ENCODE results near the gene MAPT.

The MAPT gene

DNA sequence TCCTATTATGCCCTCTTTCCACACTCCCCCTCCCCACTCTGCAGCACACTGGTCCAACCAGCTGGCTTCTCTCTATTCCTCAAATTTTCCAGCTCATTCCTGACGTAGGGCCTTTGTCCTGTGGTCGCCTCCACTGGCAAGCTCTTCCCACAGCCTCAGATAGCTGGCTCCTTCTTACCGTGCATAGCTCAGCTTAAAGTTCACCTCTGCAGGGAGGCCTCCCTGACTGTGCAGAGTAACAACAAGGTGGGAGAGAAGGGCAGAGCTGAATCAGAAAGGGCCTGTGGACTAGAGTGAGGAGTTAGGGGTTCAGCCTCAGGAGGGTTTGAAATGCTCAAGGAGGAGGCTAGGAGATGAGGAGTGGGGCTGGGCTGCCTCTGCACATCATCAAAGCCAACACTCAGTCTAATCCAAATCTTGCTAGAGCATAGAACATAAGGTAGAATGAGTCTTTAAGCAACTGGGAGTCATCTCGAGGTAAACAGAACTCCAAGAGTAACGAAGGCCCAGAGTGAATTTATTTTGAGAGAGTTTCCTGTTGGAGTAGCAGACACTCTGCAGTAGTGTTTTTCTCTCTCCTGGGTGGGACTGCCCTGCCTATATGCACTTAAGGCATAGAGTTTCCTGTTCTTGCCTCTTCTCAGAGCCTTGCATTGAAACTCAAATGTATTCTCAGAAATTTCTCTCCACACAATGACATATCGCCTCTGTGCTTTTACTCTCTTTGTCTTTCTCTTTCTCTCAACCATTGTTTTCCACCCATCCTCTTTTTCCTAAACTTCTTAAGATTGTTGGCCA lies 30.3 kb upstream of the MAPT start:
- no peak for DNase-seq

DNA sequence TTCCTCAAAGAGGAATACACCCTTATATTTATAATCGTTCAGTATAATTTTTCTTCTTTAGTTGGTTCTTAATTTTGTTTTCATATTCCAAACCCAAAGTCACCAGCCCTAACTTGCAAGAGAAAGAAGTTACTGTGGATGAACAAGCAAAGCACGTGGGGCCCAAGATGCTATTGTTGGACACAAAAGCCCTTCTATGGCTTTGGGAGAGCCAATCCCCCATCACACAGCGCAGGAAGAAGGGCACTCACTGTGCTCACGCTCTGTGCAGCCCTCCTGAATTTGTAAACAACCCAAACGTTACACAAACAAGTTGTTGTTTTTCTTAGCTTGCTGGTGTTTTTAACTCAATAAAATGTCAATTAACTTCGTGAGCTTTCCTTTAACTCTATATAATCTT lies 27.2 kb upstream of the MAPT start:
- DNase-seq: no peak

DNA sequence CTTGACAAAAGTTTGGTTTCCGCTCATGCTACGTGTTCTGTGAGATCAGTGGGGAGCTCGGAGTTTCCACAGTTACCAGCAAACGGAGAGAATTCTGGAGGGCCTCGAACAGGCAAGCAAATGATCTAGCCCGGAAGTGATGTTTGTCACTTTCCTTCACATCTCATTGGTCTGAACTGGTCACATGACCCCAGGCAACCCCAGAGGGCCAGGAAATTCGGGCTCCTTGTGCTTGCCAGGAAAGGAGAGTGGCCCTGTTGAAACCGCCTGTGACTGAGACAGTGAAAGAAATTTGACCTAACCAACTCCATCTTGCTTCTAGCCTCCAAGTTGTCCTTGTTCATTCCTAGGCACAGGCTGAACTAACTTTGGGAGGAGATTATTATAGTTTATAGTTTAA lies 26.7 kb upstream of the MAPT start:
- no peak for DNase-seq

DNA sequence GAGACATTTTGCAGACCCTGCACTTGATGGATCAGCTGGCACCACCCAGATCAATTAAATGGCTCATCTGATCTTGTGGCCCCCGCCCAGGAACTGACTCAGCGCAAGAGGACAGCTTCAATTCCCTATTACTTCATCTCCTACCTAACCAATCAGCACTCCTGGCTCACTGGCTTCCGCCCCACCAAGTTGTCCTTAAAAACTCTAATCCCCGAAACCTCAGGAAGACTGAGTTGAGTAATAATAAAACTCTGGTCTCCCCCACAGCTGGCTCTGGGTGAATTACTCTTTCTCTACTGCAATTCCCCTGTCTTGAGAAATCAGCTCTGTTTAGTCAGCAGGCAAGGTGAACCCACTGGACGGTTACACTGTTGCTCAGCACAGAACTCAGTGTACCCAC lies 26.1 kb upstream of the MAPT start:
- no peak for DNase-seq

DNA sequence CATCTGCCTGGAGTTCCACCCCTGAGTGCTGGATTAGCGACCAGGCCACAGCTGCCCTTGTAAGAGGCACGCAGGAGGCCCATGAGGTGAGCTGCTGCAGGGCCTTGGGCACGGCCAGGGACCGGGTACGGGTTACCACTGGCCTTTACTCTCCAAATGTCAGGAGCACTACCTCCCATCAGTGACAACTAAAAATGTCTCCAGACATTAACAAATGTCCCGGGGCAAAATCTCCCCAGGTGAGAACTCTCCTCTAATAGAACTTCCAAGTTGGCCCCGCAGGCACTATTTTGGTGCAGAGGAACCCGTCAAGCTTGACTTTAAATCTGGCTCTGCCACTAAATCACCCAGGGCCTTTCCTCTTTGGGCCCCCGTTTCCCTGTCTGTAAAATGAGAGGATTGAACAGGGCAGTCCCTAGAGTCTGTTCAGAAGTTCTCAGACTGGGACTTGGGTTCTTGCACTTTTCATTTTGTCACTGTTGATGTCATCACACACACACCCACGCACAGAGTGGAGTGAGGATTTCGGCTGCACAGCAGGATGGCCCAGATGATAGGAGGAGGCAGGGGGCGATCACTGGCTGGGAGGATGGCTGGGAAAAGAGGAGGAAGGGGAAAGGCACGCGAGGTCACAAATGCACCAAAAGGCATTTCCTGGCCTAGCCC lies 24.5 kb upstream of the MAPT start:
- no peak for DNase-seq

DNA sequence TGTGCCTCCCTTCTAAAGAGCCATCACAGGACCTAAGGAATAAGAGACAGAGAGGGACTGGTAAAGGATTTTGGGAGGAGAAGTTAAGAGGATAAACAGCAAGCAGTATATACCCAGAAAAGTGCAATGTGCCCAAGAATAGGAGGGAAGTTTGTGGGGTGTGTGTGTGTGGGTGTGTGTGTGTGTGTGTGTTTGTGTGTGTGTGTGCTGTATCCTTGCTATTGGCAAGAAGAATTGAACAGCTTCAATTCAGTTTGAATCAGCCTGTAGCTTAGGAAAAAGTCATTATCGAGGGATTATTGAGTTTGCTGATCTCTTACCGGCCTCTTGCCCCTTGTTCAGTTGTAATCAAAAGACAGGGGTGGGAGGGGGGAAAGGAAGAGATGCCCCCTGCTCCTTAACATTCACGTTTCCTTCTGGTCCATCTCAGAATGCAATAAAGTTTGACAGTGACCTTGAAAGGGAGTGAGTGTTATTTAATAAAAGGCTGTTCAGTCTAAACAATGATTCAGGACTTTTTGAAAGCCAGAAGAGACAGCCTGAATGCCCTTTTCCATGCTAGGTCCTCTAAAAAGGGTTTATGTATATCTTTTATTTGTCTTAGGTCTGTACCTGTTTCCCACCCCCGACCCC lies 23.9 kb upstream of the MAPT start:
- no peak for DNase-seq

DNA sequence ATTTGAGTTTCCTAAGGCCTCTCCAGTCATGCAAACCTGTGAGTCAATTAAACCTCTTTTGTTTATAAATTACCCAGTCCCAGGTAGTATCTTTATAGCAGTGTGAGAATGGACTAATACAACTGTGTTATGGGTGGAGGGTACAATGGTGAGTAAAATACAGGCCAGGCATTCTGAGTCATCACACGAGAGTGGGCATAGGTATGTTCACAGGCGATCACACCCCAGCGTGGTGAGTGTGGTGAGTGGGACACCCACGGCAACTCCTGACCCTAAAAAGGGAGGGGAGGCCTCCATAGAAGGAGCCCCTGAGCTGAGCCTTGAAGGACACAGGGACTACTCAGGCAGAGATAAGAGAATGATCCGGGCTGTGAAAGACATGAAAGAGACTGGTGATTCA lies 22.6 kb upstream of the MAPT start:
- no peak for DNase-seq

DNA sequence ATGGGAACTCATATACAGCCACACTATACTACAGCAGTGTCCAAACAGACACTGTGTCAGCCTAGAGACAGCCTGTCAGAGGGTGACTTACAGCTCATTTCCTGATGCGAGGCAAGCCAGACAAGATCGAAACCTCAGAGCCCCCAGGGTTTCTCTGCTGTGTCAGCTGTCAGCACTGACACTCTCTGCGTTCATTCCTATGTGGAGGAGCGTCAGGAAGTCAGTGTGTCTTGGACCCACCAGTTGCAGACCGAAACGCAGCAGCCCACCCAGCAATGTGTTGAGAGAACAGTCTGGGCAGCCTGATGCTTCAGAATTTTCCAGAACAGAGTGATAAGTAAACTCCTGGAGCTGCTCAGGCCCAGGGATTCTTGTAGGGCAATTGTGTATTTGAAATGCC lies 20.6 kb upstream of the MAPT start:
- peak; percentile 11 for DNase-seq

DNA sequence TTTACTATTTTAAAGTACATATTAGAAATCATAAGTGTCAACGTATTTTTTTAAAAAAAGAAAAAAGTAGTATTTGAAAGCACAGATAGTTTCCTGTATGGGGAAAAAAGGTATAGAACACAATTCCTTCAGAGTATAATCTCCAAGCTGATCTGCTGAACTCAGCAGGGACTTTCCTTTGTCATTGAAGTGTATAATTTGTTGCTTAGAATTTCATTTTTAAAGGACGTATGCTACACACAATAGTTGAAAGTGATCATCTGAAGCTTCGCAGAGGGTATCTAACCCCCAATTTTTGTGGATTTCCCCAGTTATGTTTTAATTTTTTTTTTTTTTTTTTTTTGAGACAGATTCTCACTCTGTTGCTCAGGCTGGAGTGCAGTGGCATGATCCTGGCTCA lies 20.2 kb upstream of the MAPT start:
- DNase-seq: no peak

DNA sequence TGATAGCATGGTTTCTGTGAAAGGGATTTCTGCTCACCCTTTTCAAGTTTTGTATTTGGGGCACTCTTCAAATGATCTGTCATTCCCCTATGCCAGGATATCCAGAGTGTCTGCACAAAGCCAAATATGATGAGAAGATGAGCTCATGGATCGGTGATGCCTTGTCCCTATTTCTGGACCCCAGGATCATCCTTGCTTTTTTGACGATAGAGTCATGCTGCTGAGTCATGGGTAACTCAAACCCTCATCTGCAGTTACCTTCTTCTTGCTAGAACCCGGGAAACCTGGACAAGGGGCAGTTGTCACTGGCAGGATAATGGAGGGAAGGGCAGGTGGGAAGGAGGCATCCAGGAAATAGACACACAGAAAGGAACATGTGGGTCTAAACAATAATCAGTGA lies 17.8 kb upstream of the MAPT start:
- DNase-seq: no peak

DNA sequence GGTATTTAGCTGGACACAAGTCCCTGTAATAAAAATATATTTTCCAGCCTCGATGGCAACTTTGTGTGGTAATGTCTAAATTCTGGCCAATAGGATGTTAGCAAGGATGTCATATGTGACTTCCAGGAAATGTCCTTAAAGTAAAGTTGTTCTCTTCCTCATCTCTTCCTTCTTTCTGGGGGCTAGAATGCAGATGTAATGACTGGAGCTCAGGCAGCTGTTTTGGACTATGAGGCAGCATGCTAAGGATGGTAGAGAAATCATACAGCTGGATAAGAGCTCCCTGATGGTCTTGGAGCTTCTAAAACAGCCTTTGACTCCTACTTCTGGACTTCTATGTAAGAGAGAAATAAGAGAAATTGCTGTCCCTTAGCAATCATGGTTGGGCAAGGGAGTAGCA lies 16.9 kb upstream of the MAPT start:
- no peak for DNase-seq

DNA sequence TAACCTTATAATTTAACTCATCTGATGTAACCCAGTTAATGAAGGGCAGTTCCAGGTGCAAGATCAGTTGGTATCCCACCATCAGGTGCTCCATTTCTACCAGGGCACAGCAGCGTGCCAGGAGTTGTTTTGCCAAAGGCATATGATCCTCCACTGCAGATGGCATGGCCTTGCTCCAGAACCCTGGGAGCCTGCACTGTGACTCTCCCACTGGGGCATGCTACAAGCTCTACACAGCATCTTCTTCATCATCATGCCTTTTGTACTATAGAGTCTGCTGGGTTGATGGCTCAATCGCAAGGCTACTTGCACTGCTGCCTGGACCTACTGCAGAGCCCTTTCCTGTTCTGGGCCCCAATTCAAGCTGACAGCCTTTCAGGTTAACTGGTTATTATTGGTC lies 11.3 kb upstream of the MAPT start:
- DNase-seq: no peak

DNA sequence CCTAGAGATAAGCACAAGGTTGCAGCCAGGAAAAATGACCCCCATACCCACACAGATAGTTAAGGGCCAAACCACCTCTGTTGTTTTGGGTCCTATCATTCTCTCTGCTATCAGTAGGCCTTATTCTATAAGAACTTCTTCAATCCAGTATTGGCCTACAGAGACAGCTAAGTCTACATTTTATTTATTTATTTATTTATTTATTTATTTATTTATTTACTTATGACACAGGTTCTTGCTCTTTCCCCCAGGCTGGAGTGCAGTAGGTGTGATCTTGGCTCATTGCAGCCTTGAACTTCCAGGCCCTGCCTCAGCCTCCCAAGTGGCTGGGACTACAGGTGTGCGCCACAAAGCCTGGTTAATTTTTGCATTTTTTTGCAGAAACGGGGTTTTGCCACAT lies 7.5 kb upstream of the MAPT start:
- no peak for DNase-seq

DNA sequence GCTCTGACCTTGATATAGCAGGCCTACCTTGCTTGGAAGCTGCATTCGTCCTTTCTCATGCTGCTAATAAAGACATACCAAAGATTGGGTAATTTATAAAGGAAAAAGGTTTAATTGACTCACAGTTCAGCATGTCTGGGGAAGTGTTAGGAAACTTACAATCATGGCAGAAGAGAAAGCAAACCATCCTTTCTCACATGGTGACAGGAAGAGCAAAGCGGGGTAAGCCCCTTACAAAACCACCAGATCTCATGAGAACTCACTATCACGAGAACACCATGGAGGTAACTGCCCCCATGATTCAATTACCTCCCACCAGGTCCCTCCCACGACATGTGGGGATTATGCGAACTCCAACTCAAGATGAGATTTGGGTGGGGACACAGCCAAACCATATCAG lies 6.0 kb upstream of the MAPT start:
- DNase-seq: no peak

DNA sequence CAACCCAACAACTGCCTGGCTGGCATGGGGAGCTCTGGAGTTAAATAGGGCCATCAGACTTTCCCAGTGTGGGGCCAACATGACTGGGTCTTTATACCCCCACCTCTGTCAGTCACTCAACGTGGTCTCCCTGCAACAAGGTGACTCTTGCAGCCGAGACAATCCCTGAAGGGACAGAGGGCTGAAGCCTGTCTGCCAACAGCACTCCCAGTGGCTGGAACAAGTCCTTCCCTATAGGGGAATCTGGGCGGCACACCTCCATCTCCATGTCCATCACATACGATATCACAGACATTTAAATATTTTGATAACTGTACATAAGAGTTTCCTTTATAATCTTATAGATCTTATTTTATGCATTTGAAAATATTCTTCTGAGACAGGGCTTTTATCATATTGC lies 4.8 kb upstream of the MAPT start:
- no peak for DNase-seq

DNA sequence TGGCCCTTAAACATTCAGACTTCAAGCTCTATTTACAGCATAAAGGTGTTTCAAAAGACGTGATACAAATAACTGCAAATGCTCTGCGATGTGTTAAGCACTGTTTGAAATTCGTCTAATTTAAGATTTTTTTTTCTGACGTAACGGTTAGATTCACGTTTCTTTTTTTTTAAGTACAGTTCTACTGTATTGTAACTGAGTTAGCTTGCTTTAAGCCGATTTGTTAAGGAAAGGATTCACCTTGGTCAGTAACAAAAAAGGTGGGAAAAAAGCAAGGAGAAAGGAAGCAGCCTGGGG lies 681 bp upstream of the MAPT start:
- no peak for DNase-seq

DNA sequence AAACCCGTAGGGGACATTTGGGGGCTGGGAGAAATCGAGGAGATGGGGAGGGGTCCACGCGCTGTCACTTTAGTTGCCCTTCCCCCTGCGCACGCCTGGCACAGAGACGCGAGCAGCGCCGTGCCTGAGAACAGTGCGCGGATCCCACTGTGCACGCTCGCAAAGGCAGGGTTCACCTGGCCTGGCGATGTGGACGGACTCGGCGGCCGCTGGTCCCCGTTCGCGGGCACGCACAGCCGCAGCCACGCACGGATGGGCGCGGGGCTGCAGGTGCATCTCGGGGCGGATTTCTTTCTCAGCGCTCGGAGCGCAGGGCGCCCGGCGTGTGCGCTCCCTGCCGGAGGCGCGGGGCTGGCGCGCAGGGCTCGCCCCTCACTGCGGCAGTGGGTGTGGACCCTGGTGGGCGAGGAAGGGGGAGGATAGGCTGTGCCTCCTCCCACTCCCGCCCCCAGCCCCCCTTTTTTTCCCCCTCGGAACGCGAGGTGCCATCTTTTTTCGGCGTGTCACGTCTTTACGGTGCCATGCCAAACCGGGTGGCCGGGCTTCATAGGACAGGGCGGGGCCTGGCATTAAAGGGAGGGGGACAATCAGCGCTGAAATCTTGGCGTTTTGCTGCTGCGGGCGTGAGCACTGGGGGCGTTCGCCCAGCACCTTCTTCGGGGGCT lies 1.1 kb downstream of the MAPT start:
- DNase-seq: no peak

DNA sequence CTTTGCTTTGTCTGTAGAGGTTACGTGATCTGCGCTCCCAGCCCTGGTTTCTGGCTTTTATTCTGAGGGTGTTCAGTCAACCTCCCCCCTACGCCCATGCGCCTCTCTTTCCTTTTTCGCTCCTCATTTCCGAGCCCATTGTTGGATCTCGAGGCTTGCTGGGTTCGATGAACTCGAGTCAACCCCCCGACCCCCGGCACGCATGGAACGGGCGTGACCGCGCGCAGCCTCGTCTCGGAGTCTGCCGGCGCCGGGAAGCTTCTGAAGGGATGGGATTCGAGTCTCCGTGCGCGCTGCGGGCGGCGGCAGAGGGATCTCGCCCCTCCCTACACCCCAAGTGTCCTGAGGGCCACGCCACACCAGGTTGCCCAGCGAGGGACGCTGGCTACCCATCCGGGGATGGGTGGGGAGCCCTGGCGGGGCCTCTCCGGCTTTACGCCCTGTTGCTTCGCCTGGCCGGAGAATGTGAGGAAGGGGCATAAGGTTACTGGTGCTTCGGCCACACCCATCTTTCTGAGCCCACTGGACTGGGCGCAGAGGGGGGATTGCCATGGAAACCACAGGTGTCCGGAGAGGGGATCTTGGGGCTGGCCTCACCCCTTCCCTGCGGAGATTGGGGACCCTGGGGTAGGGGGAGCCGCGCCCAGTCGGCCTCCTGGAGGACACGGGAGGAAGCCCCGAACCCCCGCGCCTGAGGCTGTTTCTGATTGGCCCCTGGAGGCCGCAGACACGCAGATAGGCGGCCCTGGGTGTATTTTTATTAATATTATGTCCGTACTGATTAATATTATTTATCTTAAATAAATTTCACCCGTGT lies 1.8 kb downstream of the MAPT start:
- DNase-seq: no peak

DNA sequence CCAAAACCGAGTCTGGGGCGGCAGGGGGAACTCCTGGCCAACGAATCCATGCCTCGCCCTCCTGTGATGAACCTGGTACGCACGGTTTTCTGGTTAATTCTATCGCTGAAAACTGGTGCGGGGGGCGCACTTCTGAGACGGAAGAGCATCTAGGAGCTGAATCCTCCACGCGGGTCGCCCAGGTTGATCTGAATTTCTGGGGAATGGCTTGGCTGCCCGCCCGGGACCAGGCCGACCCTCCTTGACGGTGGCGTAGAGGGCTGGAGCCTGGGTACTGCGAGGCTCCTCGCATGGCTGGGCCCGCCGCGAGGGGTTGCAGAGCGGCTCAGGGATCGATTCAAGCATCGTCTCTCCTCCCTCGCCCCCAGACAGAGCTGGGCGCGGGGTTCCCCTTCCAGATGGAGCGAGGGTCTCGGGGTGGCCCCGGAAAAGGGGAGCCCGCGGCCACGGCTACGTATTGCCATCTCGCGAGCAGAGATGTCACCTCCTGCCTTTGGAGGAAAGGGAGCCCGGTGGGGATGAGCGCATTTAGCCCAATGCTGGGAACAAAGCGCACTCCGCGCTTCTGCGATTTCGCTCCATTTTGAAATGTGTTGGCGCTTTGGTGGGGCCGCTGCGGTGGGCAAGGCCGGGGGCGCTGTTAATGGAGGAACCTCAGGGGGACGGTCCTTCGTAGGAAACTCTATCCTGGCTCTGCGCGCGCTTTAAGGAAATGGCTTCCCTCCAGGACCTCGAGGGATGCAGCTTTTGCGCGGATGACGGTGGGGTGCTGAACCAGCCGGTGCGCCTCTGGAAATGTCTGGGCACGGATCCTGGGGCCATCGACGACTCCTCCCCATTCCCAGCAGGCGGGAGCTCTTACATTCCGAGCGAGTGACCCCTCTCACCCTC lies 2.7 kb downstream of the MAPT start:
- DNase-seq: no peak

DNA sequence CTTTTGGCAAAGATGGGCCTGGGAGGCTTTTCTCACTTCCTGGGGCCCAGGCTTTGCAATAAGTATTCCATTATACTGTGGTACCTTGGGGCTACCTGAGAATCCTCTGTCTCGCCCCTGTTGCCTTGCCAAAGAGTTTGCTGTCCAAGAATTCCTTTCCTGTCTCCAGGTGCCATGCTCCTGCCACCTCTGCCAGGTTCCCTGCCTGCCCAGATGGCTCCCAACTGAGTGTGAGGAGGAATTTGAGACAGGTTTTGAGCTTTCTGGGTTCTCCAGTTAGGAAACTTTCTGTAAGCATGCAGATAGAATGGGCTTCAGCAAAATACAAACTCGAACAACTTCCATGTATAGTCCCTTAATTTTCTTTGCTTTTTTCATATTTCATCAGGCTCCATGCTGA lies 5.8 kb downstream of the MAPT start:
- no peak for DNase-seq

DNA sequence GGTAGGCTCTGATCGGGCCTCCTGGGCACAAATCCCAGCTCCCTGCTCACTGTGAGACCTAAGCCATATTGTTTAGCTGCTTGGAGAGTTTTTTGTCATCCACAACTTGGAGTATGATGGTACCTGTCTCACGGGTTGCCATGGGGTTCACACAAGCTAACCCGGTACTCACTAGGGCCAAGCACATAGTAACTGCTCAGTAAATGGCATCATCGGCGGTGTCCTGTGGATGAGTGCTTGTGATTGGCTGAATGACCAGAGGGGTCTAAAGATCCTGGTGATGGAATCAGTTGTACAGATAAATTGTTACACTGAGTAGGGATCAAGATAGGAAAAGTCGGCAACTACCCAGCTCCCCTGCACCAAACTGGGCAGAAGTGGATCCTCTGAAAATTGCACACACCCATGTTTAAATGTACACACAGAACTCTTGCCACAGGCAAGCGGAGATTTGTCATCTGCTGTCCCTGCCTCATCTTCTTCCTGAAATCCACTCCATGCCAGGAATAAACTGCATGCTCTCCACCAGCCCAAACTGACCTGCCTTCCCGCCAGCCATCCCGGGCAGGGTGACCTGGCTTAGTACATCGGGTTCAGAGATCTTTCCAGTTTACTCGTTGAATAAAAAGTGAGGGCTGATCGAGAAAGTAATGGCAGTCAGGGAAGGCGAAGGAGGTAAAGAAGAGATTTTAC lies 6.5 kb downstream of the MAPT start:
- DNase-seq: no peak

Measured in stimulated activated naive CD4-positive, alpha-beta T cell treated with Interleukin-2 at 50 U/mL for 16 hours (primary cell).